Kidney (tissue), 22 donors: Measurements from ENCODE around the gene MORC1. TPM values are rescaled to one million over a fixed set of nuclear protein-coding genes. Genes with fewer than 3 reads are reported as not detected.

Experiments
- DNase-seq, 5 donors: peaks; one replicate each; pipeline ENCODE4 v3.0.0-alpha.2; 2013 to 2020
- FAIRE-seq: peaks from 2 replicates; lab custom pipeline; 2012; peaks lifted over from hg19 to GRCh38; lab: Jason Lieb, UNC
- H3K27ac ChIP-seq, 2 donors: one replicate each; pipeline ENCODE4 v1.7.0; 2013; ENCODE audit warnings: low read depth in 2 of 2, low read length in 2 of 2, inconsistent platforms in 1 of 2
- H3K27me3 ChIP-seq: one replicate; pipeline ENCODE4 v1.7.1; 2013; ENCODE audit warnings: low read length, inconsistent platforms; ENCODE audit not compliant: control insufficient read depth, insufficient read depth
- H3K36me3 ChIP-seq, 3 donors: one replicate each; pipeline versions ENCODE4 v1.7.0 to v1.7.1; 2013; ENCODE audit warnings: low read length in 3 of 3, control low read depth in 1 of 3, inconsistent platforms in 1 of 3; ENCODE audit not compliant: insufficient read depth in 3 of 3, control insufficient read depth in 2 of 3
- H3K4me1 ChIP-seq, 3 donors: one replicate each; pipeline versions ENCODE4 v1.7.0 to v1.7.1; 2013; ENCODE audit warnings: low read length in 3 of 3, inconsistent platforms in 1 of 3, low read depth in 1 of 3; ENCODE audit not compliant: control insufficient read depth in 2 of 3, insufficient read depth in 2 of 3
- H3K4me3 ChIP-seq, 3 donors: one replicate each; pipeline versions ENCODE4 v1.7.0 to v1.8.1; 2013; ENCODE audit warnings: low read length in 3 of 3, control low read depth in 1 of 3, inconsistent platforms in 1 of 3
- H3K9ac ChIP-seq, 3 donors: one replicate each; pipeline versions ENCODE4 v1.7.0 to v1.7.1; 2013; ENCODE audit warnings: low read length in 3 of 3, control low read depth in 1 of 3, inconsistent platforms in 1 of 3
- H3K9me3 ChIP-seq, 3 donors: one replicate each; pipeline versions ENCODE4 v1.7.0 to v1.7.1; 2013; ENCODE audit warnings: low read length in 3 of 3, control low read depth in 1 of 3, inconsistent platforms in 1 of 3; ENCODE audit not compliant: control insufficient read depth in 2 of 3, insufficient read depth in 1 of 3
- CTCF ChIP-seq: IDR thresholded peaks from 3 replicates; pipeline ENCODE4 v1.5.1; 2012; ENCODE audit warnings: mild to moderate bottlenecking, moderate library complexity, borderline replicate concordance; ENCODE audit not compliant: insufficient read depth; ENCODE audit errors: extremely low read depth
- intact Hi-C: fragments of 100-400 bp; cut with DNase I; formaldehyde crosslinking; loops from one replicate; pipeline ENCODE4 v1.11.1; 2022
- long read RNA-seq, 10 donors: library from polyadenylated mRNA in 1 of 10; unstranded in 1 of 10; transcript quantifications; one replicate each; pipeline ENCODE4 v2.0.0 and lab custom pipeline, GENCODE V29; 2021 to 2026
- polyA plus RNA-seq: library from polyadenylated mRNA; stranded (reverse); fragments of 350-450 nt; fragmentation: Illumina TruSeq; extraction: RNeasy Lipid Tissue Mini Kit (QIAGEN cat#74804); gene quantifications from one replicate; pipeline ENCODE4 v1.2.3, GENCODE V29; 2014; ENCODE audit warnings: low read depth, low replicate concordance; ENCODE audit not compliant: insufficient read depth
- total RNA-seq: library from RNA; stranded (reverse); fragmentation: NEBNext Ultra II Directional; extraction: Animal tissue kit (Norgen Biotek cat#: 25700); gene quantifications from one replicate; pipeline ENCODE4 v1.2.1, GENCODE V29; 2021
- donor health status: control.
- donor health status: control.
- donor health status: control.
- donor health status: control.
- donor health status: control.
- donor health status: DM: yes; HTN: yes; CAD: no.
- donor health status: Normal renal cell carcinoma (clear cell type).

Gene MORC1
- total RNA-seq (0.06 TPM), polyA plus RNA-seq (not detected)
- long read RNA-seq, donor 1 = 0 reads
- long read RNA-seq, donor 2 = 0 reads
- long read RNA-seq, donor 3 = 0 reads
- long read RNA-seq, donor 4 = 0 reads
- long read RNA-seq, donor 5 = 0 reads
- long read RNA-seq, donor 6 = 0 reads
- long read RNA-seq, donor 7 = 0 reads
- long read RNA-seq, donor 8 = 0 reads
- long read RNA-seq, donor 9 = 0 reads
- long read RNA-seq, donor 10 = 0 reads

DNA sequence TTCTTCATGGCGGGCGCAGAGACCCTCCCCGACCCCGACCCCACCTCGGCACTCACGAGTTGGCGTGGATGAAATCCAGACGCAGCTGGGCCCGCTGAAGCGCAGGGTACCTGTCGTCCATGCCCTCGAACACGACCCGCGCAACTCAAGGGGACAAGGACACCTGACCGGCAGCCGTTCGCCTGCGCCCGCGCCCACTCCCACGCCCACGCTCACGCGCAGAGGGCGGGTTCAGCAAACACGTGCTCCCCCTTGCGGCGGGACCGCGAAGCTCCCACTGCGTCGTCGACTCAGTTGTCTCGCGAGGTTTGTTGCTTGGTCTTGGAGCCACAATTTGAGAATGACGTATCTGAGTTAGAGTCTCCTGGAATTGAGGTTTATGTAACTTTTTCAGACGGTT lies at the start of gene MORC1:
Gene MORC1, minus strand, starts transcription at position 196 of the 400 bp plus-strand sequence. Its CDS starts 75 bp downstream, at position 121.
- Histone ChIP-seq H3K27ac (no peak within 1 kb of the TSS), H3K9me3 (no peaks in the 10 kb centered on the region), H3K27me3 (no peaks in the 10 kb centered on the region), H3K36me3 (no peaks in the 10 kb centered on the region), H3K4me1 (no peaks in the 10 kb centered on the region), H3K4me3 (no peak within 1 kb of the TSS), H3K9ac (no peak within 1 kb of the TSS)
- peak in 1 of 5 donors; percentile 67 for DNase-seq
- intact Hi-C loops = no loop called here
- no peak for TF ChIP-seq CTCF
- FAIRE-seq = no peak

- Histone ChIP-seq H3K9me3 (no peaks in the 10 kb centered on the region), H3K27ac (no peak overlapping the region), H3K27me3 (no peaks in the 10 kb centered on the region), H3K4me3 (no peak overlapping the region), H3K9ac (no peak overlapping the region), H3K36me3 (no peaks in the 10 kb centered on the region), H3K4me1 (no peaks in the 10 kb centered on the region)
- intact Hi-C loops = no loop called here
- TF ChIP-seq CTCF = no peak
- DNase-seq (no peak), FAIRE-seq (no peak)
Measured at GRCh38 chr3:109165905-109166304, 48.0 kb upstream of the MORC1 start.

DNA sequence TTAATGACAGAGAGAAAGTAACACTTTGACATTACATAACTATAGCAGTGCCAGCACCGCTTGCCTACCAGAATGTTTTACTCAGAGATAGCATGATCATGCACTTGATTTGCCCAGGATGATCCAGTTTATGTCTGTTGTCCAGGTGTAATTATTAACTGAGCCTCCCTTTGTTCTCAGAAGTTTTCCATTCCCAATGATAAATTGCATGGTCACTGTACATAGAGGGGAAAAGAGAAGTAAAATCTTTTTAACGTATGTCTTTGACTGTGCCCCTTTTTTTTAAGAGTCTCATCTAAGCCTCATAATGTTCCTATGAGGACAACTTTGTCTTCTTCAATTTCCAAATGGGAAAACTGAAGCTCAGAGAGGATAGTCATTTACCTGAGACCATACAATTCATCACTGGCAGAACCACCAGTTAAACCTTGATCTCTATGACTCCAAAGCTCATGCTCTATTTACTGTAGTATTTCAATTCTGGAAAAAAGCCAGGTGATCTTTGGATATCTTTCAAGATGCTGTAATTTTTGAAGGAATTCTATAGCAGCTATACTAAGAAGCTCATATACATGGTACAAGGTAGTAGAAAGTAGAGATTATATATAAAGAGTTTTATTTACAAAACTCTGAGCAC lies 43.7 kb upstream of the MORC1 start:
- Histone ChIP-seq H3K9me3 (no peaks in the 10 kb centered on the region), H3K4me1 (no peaks in the 10 kb centered on the region), H3K9ac (no peak overlapping the region), H3K27ac (peak overlapping the region in 1 of 2 donors; percentile 71), H3K27me3 (no peaks in the 10 kb centered on the region), H3K4me3 (no peak overlapping the region), H3K36me3 (no peaks in the 10 kb centered on the region)
- no peak for FAIRE-seq
- intact Hi-C loops = no loop called here
- no peak for TF ChIP-seq CTCF
- peak in 1 of 5 donors; percentile 47 for DNase-seq
